GM19025 (cell line): ENCODE results near the gene OR8D2.
"Not testable (repeated sequence)": the region's sequence is repeated elsewhere in the genome, so short reads cannot be mapped to it uniquely, and the experiment has no call there.

ENCODE experiments used
- ATAC-seq: cut with Tn5 transposase; IDR thresholded peaks from one replicate; pipeline ENCODE4 v1.9.1; 2021; ENCODE audit warnings: mild to moderate bottlenecking, low read depth, moderate library complexity; ENCODE audit not compliant: unreplicated experiment

The OR8D2 gene

DNA sequence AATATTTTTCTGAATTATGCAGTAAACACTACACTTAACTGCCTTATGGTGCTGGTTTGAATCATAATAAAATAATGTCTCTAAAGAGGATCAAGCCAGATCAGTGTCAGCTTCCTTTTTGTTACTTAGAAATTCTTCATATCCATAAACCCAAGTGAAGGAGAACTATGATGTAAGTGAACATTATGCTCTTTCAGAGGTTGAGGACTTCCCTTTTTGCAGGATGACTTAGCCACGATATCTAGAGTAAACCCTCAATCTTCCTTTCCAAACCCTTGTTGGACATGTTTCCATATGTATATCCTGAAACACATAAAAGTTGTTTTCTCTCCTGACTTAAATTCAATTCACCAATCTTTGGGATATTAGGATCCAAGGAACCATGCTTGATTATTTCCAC lies 25.3 kb downstream of the OR8D2 start:
- ATAC-seq = no peak

DNA sequence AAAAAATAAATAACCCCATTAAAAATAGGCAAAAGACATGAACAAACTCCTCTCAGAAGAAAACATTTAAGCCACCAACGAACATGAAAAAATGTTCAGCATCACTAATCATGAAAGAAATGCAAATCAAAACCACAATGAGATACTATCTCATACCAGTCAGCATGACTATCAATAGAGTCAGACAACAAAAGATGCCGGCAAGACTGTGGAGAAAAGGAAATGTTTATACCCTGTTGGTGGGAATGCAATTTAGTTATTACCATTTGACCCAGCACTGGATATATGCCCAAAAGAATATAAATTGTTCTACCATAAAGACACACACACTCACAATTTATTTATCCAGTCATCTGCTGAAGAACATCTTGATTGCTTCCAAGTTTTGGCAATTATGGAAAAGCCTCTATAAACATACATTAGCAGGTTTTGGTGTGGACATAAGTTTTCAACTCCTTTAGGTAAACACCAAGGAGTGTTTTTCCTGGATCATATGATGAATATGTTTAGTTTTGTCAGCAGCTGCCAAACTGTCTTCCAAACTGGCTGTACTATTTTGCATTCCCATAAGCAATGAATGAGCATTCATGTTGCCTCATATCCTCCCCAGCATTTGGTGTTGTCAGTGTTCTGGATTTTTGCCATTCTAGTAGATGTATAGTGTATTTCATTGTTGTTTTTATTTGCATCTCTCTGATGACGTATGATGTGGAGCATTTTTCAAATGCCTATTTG lies 34.2 kb downstream of the OR8D2 start:
- ATAC-seq = no peak

DNA sequence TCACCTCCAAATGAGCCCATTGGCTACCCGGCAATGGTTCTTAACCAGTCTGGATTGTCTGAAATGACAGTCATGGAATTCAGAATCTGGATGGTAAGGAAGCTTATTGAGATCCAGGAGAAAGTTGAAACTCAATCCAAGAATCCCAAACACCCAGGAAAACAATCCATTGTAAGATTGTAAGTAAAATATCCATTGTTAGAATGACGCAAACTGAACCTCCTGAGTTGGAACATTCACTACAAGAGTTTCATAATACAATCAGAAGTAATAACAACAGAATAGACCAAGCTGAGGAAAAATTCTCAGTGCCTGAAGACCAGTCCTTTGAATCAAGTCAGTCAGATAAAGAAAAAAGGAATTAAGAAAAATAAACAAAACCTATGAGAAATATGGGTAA lies 41.7 kb downstream of the OR8D2 start:
- ATAC-seq = no peak

DNA sequence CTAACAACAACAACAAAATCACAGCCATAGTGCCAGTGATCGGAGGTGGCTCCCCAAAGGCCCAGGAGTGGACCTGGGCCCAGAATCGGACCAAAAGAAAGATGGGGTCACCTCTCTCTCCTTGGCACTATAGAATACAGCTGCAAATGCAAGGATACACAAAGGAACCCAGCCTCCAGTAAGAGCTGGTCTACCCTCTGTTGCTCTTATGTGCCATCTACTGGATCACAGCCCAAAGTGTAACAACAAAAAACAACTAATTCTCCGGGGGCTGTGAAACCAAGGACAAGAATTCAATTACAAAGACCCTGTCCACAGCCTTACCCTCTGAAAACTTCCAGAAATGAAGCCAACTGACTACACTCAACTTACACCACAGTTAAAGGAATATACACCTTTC lies 42.2 kb downstream of the OR8D2 start:
- ATAC-seq = no peak

DNA sequence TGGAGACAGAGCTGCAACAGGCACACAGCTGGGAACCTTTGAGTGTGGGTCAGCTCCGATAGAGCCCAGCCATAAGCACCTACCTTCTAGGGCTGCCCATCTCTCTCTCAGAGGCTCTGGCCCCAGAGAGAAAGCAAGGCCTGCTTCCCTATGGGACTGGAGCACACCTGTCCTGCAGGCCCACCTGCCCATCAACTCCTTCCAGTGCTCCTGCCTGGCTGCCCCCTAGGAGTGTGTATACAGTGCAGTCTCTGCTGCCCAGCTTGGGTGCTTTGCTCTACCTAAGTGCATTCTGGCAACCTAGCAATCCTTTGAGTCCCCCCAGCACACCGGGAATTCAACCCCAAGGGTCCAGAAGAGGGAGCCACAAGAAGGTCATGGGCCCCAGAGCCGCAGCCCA lies 42.8 kb downstream of the OR8D2 start:
- no peak for ATAC-seq

DNA sequence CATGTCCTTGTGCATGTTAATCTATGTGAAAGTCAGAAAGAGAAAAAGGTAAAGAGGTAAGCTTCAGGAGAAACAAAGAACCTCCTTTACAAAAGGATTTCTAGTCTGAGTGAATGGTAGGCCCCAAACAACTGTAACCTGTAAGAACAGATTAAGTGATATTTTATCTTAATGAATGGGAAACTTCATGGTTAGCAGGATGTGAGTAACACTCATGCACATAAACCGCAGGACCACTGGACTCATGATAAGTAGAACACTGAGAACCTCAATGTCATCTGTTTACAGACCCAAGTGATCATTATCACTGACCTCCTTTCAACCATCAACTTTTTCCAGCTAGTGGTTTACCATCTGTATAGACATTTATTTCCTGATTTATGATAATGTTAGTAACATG lies 43.9 kb downstream of the OR8D2 start:
- no peak for ATAC-seq

DNA sequence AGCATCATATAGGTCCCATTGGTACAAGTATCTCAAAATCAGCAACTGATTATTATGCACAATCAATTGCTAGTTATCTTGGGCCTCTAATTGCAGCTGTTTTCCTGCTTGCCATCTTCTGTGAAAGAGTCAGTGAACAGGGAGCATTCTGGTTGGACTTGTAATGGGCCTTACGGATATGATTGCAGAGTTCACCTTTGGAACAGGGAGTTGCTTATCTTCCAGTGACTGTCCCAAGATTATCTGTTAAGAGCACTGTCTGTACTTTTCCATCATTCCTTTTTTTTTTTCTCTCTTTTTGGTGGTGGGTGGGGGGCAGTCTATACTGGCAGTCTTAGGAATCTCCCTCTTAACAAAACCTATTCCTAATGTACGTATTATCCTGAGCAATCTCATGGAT lies 46.0 kb downstream of the OR8D2 start:
- ATAC-seq = no peak

DNA sequence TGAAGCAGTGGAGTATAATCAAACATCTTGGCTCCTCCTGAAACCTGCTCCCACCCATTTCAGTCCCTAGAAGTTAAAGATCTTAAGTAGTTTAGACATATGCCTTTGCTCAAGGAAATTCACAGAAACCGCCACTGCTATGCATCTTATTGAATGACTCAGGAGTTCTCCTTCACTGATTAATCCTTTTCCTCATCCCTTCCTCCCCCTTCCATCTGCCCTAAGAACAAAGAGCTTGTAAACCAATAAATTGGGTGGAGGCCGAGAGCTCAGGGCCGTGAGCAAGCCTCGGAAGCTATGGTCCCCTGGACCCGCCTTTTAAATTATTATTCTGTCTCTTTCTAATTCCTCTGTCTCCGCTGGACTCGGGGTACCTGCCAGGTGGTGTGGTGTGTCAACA lies 49.1 kb downstream of the OR8D2 start:
- not testable (repeated sequence) for ATAC-seq
